A549 treated with Hydrocortisone at 1 μM for 4 hours (cell line): ENCODE results near the gene CHI3L2. TPM values are rescaled to one million over a fixed set of nuclear protein-coding genes. Genes with fewer than 3 reads are reported as not detected.

ENCODE experiments used
- total RNA-seq: library from RNA; stranded (reverse); fragments of 200-300 nt; extraction: Qiagen RNA extraction; gene quantifications from 5 replicates; pipeline ENCODE4 v1.2.3, GENCODE V29; 2022

The CHI3L2 gene, protein sequence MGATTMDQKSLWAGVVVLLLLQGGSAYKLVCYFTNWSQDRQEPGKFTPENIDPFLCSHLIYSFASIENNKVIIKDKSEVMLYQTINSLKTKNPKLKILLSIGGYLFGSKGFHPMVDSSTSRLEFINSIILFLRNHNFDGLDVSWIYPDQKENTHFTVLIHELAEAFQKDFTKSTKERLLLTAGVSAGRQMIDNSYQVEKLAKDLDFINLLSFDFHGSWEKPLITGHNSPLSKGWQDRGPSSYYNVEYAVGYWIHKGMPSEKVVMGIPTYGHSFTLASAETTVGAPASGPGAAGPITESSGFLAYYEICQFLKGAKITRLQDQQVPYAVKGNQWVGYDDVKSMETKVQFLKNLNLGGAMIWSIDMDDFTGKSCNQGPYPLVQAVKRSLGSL
- 0.25 to 1.1 TPM (median 0.44 TPM) in 5 replicates for total RNA-seq

DNA sequence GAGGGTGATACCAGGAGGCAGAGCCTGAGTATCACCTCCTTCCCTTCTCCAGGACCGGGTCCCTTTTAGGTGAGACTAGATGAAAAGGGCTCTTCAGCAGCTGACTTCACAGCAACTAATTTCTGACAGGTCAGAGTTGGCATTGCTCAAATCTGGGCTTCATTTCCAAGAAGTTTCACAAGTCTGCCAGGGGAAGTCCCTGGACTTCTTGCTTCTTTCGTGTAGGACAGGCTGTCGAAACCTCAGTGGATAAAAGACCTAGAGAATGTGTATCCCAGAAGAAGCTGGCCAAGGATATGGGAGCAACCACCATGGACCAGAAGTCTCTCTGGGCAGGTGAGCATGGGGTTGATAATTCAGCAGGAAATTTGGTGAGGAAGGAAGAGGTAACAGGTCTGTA lies at the start of gene CHI3L2:
TSS of gene CHI3L2 (plus strand) at position 280 of the 400 bp plus-strand sequence. CDS start at position 297, 17 bp downstream.

DNA sequence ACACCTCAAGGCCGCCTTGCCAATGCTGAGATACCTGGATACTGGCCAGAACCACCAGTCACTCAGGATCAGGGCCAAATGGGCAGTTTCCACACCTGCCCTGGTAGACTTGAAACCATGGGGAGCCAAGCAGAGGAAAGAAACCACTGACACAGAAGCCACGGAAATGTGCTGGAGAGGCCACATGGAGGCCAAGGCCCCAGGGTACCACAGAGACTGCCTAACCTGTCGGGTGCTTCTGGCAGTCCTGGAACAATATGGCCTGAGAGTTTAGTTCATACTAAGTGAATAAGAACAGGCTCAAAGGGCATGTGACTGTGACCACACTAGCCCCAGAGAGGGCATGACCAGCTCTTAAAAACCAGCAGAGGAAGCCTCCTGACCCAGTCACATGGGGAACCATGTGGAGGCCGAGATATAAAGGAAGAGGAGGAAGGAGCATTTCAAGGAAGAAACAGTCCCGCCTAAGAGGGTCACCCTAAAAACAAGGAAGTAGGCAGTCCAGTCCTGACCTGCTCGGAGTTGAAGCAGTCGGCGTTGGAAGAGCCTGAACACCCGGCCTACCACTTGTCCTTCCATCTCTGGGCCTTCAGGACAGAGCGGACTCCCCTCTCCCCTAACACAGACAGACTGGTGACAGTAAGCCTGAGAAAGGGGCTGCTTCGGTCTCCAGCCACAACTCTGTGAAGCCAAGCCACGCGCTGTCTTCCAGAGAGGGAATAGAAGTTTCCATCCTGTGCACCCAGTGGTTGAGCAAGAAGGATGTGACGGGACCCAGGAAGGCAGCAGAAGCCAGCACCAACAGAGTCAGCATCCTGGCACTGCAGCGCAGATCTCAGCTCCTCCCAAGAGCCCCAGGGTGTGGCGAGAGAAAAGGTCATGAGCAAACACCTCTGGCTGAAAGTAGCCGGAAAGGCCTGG lies 27.4 kb upstream of the CHI3L2 start, which contains the start of gene DENND2D:
TSS of gene DENND2D (minus strand) at position 766 of the 921 bp plus-strand sequence. CDS start at position 579, 187 bp downstream.

GRCh38 chr1:111290630-111291029 lies 63.1 kb downstream of the CHI3L2 start, which contains the start of gene CHIA:
CHIA (plus strand) TSS chr1:111290851; CDS start chr1:111310468, 19,617 bp downstream.

Other genes starting within 250 kb of the CHI3L2 start
- 19.2 to 21.8 TPM (median 20.4 TPM) in 5 replicates for gene DRAM2, start 87.6 kb upstream of the CHI3L2 start, total RNA-seq
- gene CEPT1, start 87.5 kb upstream of the CHI3L2 start, total RNA-seq: 10.7 to 15.0 TPM (median 13.0 TPM) in 5 replicates
- gene DENND2D, start 27.1 kb upstream of the CHI3L2 start, total RNA-seq: 1.0 to 1.8 TPM (median 1.2 TPM) in 5 replicates
- not detected in 5 replicates for gene CHIA, start 63.1 kb downstream of the CHI3L2 start, total RNA-seq
- 0.98 to 1.6 TPM (median 1.2 TPM) in 5 replicates for gene OVGP1, start 200.0 kb downstream of the CHI3L2 start, total RNA-seq
- gene WDR77, start 221.5 kb downstream of the CHI3L2 start, total RNA-seq: 35.7 to 53.7 TPM (median 48.5 TPM) in 5 replicates
- gene ATP5PB, start 221.8 kb downstream of the CHI3L2 start, total RNA-seq: 243 to 257 TPM (median 247 TPM) in 5 replicates
- 0.14 to 0.22 TPM (median 0.17 TPM) in 4 of 5 replicates, not detected in the other for gene C1orf162, start 246.3 kb downstream of the CHI3L2 start, total RNA-seq